HG02610 (cell line): Measurements from ENCODE around the gene GPR157.
"Not testable (repeated sequence)": the region's sequence is repeated elsewhere in the genome, so short reads cannot be mapped to it uniquely, and the experiment has no call there.

ENCODE experiments used
- ATAC-seq: cut with Tn5 transposase; IDR thresholded peaks from one replicate; pipeline ENCODE4 v1.9.1; 2021; ENCODE audit warnings: mild to moderate bottlenecking, moderate library complexity; ENCODE audit not compliant: unreplicated experiment

Gene GPR157

DNA sequence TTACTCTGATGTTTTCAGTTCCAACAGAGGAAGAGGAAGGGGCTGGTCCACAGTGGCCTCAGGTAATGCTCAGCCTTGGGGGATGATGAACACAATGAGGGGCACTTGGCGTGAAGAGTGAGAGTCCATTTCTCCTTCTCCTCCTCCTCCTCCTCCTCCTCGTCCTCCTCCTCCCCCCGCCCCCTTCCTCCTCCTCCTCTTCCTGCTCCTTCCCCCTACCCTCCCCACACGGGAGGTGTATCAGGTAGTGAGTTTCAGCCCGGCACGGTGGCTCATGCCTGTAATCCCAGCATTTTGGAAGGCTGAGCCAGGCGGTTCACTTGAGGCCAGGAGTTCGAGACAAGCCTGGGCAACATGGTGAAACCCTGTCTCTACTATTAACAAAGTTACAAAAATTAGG, 17.3 kb upstream of the GPR157 start:
- ATAC-seq: no peak

DNA sequence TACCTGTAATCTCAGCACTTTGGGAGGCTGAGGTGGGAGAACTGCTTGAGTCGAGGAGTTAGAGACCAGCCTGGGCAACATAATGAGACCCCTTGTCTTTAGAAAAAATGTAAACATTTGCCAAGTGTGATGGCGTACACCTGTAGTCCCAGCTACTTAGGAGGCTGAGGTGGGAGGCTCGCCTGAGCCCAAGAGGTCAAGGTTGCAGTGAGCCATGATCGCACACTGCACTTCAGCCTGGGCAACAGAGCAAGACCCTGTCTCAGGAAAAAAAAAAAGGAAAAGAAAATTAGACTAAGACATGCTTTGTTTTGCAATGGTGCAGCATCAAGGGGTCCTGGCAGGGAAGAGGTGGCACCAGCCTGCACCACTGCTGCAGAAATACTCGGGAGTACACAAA, 16.8 kb upstream of the GPR157 start:
- ATAC-seq: no peak

DNA sequence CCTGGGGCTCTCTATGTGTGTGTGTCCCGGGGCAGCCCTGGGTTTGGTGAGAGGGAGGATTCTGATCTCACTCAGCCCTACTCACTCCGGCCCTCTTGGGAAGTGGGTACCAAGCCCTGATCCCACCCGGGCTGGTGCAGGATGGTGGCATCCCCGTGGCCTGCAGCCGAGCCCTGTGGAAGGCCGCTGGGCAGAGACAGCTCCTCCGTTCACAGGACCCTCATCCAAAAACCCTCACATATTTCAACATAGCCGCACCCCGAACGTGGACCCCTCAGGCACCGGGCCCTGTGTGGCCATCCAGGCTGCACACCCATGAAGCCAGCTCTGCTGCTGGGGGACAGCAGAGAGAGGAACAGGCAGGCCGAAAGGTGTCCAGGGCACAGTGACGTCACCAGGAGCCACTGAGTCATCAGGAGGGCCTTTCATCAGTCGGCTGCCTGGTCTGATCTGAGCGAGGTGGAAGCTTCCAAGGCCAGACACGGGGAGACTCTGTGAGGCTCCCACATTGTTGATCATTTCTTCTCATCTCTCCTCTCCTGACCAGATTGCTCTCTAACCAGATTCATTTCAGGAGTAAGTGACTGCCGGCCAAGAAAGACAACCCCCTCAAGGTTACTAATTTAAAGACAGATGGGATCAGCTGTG, 16.2 kb upstream of the GPR157 start:
- no peak for ATAC-seq

DNA sequence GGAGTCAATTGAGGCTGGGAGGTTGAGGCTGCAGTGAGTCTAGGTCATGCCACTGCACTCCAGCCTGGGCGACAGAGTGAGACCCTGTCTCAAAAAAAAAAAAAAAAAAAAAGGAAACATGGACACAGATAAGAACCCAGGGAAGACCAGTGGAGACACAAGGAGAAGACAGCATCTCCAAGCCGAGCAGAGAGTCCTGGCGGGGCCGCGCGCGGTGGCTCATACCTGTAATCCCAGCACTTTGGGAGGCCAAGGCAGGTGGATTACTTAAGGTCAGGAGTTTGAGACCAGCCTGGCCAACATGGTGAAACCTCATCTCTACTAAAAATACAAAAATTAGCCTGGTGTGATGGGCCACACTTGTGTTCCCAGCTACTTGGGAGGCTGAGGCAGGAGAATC, 15.6 kb upstream of the GPR157 start:
- ATAC-seq: not testable (repeated sequence)

DNA sequence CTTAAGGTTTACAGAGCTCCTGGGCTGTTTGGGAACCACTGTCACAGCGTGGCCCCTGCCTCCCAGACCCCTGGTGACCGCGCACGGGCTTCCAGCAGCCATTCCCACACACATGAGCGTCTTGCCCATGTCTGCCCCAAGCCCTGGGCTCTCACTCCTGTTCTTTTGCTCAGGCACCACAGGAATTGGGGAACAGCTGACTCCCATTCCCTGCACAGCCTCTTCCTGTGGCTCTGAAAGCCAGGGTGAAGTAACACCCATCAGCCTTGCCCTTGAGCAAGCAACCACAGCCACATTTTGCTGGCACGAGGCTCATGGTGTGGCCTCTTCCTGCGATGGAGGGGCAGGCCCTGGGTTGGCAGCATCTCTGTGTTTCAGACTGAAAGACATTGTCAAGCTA, 14.3 kb upstream of the GPR157 start:
- no peak for ATAC-seq

DNA sequence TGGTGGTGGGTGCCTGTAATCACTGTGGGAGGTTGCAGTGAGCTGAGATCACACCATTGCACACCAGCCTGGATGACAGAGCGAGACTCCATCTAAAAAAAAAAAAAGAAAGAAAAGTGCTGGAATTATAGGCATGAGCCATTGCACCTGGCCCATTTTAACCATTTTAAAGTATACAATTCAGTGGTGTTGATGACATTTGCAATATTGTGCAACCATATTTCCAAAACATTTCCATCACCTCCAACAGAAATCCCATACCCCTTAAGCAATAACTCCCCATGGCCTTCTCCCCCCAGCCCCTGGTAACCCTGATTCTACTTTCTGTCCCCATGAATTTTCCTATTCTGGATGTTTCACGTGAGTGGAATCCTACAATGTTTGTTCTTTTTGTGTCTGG, 11.0 kb upstream of the GPR157 start:
- ATAC-seq: no peak

DNA sequence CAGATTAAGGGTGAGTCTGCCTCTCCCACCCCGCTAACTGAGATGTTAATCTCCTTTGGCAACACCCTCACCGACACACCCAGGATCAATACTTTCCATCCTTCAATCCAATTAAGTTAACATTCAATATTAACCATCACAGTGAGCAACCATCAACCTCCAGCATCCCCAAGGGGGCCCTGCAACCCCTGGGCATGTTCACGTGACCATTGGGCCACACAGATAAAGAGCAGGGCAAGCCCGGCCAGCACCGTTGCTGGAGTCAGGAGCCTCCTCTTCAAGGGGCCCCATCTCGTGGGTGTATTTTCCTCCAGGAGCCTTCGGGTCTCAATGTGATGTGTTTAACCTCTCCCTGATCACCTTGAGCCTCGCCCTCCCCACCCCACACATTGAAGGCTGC, 8.0 kb upstream of the GPR157 start:
- ATAC-seq: no peak

DNA sequence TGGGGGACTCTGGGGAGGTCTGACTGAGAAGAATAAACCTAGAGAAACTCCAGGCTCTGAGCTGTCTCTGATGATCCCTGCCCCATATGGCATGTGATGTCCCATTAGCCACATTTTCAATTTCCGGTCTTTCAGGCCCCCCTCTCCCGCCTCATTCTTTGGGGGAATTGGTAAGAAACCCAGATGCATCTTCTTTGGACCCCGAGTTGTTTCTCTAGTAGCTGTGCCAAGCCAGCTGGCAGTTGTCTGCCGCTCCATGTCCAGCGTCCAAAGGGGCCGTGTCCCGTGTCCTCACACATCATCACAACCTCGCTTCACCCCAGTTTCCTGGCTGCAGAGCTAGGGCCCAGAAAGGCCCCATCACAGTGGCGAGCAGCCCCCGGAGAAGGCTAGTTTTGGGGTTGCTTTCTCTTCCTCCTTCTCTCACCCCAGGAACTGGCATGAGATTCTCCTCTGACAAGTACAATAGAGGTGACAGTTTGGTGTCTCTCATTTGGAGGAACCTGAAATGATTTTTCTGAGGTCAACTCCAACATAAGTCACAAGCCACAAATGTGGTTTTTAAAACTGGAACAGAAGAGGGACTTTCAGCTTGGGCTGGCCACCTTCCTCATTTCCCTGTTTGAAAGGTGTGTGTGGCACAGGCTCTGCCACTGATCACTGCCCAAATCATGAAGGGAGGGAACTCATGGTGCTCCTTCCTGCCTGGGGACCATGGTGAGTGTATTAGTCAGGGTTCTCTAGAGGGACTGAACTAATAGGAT, 6.4 kb upstream of the GPR157 start:
- ATAC-seq: peak; percentile 46

DNA sequence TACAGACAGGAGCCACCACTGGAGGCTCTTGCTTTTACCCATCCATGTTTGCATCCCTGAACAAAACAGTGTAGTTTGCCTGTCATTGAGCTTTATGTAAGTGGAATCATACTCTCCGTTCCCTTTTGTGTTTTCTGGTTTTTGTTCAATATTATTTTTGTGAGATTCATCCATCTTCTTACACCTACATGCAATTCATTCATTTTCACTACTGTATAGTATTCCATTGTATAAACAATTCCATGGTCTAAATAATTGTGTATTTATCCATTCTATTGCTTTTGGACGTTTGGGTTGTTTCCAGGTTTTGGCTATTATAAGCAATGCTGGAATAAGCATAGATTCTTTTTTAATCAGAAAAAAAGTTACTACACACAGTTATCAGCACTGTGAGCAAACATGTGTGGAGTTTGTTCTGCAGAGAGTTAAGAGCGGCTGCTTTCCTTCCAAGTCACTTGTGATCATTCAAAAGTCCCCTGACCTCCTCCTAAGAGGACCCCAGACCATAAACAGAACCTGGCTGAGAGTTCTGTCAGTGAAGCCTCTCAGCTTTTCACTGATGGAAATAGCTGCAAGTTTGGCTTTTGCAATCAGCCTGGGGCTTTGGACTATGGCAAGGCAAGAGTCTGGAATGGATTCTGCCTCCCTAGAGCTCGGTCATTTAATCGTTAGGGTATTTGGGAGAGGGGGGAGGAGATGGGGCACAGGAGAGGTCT, 5.1 kb upstream of the GPR157 start:
- no peak for ATAC-seq

DNA sequence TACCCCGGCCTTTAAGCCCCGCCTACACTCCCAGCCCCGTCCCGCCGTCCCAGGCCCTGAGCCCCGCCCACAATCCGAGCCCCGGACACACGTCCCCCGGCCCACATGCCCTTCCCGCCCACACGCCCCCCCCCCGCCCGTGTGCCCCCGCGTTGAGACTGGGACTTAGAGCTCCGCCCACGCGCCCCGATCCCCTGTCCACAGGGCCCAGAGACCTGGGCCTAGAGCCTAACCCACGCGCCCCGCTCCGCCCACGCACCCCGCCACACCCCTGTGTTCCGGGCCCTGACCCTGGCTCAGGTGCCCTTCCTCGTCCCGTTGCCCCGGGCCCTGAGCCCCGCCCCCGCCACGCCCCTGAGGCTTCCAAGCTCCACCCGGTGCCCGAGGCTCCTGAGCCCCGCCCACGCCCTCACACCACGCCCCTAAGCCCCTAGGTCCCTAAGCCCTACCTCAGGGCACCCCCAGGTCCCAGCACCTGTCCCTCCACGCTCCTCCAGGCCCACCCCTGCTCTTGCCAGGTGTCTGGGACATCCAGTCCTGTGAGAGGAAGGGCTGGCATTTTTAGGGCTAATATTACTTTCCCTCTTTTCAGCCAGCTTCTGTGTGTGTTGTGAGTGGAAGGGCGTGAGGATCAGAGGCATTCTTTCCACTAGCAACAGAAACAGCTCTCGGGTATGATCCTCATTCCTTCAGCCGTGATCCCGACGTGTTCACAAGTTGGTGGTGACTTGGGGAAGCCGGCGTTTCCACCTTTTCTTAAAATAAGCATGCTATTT, 552 bp upstream of the GPR157 start:
- peak; percentile 50 for ATAC-seq

DNA sequence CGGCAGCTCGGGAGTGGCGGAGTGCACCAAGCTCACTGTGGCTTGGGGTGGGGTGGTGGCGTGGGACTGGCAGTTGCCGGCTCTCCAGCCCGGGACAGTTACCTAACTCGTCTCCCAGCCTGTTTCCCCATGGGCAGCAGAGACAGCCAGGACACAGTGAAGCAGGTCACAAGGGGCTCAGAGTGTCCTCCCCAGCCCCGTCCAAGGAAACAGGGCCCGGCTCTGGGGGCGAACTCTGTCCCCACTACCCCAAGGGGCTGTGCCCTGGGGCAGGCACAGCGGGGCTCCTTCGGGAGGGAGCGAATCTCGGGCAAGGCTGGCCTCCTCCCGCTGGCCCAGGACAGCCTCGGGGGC, 759 bp downstream of the GPR157 start:
- ATAC-seq: no peak

DNA sequence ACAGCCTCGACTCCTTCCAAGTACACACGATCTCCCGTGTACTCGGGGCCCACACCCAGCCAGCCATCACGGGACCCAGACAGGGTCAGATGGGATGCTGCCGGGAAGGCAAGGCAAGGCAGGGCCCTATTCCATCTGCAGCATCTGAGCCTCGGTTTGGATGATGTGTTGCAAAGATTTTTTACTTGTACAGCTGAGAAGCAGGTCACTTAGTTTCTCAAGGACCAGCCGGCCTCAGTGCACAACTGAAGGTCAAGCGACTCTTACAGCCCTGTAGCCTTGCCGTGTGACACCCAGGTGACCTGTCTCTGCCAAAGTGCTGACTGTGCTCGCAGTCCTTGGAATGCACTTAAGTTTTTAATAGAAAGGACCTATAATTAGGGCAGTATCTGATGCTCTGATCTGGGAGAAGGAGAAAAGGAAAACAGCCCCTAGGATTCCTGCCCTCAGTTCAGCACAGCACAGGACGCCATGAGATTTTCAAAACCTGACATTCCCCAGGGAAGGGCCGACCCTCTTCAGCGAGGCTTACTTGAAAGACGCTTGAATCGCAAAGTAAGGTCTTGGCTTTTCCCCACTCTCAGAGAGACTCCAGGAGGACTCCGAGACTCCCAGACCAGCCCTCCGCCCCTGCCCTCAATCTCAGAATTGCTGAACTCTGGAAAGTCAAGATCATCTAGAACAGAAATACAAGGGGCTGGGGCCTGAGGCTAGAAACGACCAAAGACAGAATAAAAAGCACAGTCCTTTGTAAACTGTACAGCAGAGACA, 1.3 kb downstream of the GPR157 start:
- no peak for ATAC-seq

DNA sequence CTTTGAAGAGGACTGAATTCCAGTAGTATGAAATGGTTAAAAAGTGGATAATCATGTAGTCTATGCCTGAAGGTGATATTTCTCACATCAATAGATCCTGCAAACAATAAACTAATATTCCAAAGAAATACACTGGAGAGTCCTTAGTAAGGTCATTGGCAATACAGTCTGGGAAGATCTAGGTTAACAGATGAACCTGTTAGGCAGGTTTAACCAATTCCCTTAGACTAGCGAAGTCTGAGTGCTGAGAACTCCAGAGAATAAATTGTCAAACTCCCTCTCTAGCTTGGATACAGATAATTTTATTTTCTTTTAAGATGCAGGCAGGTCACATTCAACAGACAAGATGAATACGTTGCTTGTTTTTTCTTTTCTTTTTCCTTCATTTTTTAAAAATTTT, 2.4 kb downstream of the GPR157 start:
- no peak for ATAC-seq

DNA sequence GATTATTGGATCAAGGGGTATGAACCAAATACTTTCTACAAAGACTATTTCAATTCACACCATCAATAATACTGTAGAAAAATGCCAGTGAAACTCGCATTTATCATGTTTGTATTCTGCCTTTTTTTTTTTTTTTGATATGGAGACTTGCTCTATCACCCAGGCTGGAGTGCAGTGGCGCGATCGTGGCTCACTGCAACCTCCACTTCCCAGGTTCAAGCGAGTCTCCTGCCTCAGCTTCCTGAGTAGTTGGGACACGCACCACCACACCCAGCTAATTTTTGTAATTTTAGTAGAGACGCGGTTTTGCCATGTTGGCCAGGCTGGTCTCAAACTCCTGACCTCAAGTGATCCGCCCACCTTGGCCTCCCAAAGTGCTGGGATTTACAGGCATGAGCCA, 3.1 kb downstream of the GPR157 start:
- ATAC-seq: not testable (repeated sequence)

DNA sequence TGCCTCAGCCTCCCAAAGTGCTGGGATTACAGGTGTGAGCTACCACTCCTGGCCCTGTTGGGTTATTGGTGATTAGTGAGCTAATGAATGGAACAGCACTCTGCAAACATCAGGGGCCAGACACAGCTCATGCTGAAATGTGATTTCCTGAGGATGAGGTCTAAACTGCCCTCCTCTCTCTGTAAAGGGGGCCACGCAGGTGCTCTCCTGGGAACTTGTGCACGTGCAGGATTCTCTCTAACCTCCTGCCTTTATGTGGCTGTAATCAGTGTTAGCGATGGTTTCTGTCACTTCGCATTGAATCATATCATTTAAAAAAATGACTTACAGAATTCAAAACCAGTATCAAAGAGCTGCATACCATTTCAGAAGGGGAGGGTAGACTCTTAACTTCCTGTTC, 3.6 kb downstream of the GPR157 start:
- ATAC-seq: no peak

DNA sequence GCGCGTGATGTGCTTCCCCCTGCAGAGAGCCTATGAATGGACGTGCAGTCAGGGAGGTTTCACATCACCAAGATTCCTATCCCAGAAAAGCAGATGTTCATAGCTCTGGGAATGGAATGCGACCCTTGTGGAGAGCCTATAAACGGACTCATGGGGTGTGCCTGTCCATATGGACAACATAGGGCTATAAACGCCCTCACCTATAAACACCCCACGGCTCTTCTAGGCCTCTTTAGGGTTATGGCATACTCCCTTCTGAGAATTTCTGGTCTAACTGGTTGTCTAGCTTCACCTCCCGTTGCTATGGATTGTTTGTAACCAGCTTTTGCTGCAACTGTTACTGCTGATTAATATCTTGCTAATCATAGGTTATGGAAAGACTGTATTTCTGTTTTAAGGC, 4.5 kb downstream of the GPR157 start:
- ATAC-seq: not testable (repeated sequence)

DNA sequence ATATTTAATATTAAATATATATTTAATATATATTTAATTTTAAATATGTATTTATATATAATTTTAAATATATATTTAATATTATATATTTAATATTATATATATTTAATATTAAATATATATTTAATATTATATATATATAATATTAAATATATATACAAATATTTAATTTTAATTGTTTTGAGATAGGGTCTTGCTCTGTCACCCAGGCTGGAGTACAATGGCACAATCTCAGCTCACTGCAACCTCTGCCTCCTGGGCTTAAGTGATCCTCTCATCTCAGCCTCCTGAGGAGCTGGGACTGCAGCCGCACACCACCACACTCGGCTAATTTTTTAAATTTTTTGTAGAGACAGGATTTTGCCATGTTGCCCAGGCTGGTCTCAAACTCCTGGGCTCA, 5.2 kb downstream of the GPR157 start:
- not testable (repeated sequence) for ATAC-seq

DNA sequence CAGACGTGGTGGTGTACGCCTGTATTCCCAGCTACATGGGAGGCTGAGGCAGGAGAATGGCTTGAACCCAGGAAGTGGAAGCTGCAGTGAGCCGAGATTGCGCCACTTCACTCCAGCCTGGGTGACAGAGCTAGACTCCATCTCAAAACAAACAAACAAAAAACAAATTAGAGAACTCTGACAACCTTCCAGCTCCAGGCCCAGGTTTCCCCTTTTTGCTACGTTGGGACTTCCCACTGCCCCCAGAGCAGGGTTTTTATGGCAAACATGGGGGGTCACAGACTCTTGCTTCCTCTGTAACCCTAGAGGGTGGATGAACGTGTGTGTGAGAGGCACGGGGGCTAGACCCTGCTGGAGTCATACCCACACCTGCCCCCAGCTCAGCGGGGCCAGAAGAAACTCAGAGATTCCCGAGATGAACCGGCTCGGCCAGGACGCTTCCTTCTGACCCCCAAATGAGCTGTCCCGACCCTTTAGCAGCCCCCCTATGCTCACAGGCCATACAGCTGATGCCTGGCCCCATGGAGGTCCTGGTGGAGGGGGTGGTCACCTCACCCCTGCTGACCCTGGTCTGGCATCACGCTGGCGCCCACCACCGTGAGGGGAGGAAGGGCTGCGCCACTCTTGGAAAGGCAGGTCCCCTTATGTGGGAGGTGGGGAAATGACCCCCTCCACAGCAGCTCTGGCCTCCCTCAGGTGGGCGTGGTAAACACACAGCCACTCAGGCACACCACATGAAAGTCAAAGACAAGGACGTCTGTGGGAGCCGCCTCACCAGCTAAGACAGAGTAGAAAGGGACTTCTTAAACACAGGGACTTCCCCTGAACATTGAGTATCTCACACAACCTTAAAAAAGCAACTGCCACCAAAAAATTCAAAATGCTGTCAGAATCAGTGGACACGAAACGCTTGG, 7.1 kb downstream of the GPR157 start:
- ATAC-seq: peak; percentile 67

DNA sequence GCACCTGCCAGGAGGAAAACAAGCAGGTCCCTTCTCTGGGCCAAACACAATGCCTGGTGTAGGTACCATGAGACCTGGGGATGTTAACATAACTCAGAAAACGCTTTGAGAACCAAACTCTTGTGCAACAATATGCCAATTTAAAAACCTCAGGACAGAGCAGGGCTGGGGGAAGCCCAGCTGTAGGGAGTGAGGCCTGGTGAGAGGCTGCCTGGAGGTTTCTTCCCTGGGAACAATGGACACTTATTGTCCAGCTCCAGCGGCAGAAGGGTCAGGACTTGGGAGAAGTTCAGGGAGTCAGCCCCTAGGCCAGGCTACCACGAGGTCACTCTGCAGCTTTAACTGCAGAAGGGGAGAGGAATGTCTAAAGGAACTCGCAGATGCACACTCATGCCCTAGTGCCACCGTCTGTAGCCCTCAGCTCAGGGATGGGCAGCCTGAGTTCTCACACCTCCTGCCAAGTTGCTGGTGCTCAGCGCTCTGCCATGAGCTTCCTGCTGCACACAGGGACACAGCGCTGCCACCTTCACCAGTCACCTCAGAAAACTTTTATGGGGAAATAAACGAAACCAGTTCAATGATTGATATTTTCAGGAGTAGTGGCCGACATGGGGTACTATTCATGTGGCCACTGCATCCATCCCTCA, 8.5 kb downstream of the GPR157 start:
- ATAC-seq: no peak
